Body of pancreas (tissue), 4 donors: Measurements from ENCODE around the gene CEP128. TPM values are rescaled to one million over a fixed set of nuclear protein-coding genes. Genes with fewer than 3 reads are reported as not detected.

ENCODE experiments used
- ATAC-seq: fragments of 150-250 bp; one replicate; pipeline ENCODE4 v1.9.1; 2016
- DNase-seq, 4 donors: peaks; one replicate each; pipeline ENCODE4 v3.0.0-alpha.2; 2019
- H3K27ac ChIP-seq, 4 donors: fragments of 200-600 bp; sonication (generic); 1 replicate in 3 of 4; 2 replicates in 1 of 4; pipeline versions ENCODE4 v1.5.1 to v1.6.1; 2016 to 2019; ENCODE audit warnings: mild to moderate bottlenecking in 1 of 4, mixed read lengths in 1 of 4, moderate library complexity in 1 of 4
- H3K27me3 ChIP-seq, 2 donors: fragments of 200-600 bp; sonication (generic); one replicate each; pipeline ENCODE4 v1.6.0; 2016; ENCODE audit warnings: mild to moderate bottlenecking in 1 of 2
- H3K36me3 ChIP-seq, 2 donors: fragments of 200-600 bp; sonication (generic); replicated peaks in 1 of 2; 2 replicates each; pipeline ENCODE4 v1.5.1; 2016; ENCODE audit warnings: low read depth in 2 of 2; ENCODE audit not compliant: insufficient read depth in 1 of 2
- H3K4me1 ChIP-seq: fragments of 200-600 bp; sonication (generic); one replicate; pipeline ENCODE4 v1.6.0; 2016
- H3K4me3 ChIP-seq, 2 donors: fragments of 200-600 bp; sonication (generic); 1 replicate in 1 of 2; 2 replicates in 1 of 2; pipeline ENCODE4 v1.5.1; 2016 to 2019
- H3K9me3 ChIP-seq, 3 donors: fragments of 200-600 bp; sonication (generic); 1 replicate in 2 of 3; 2 replicates in 1 of 3; pipeline ENCODE4 v1.5.1; 2016
- POLR2A ChIP-seq, 3 donors: fragments of 450-650 bp; IDR thresholded peaks; one replicate each; pipeline ENCODE4 v1.6.1; 2016; ENCODE audit warnings: antibody characterized with exemption in 3 of 3, mild to moderate bottlenecking in 2 of 3
- WGBS, 2 donors: methylation state at CpG; one replicate each; pipeline ENCODE4 v1.1.5; 2017; 5-methylcytosine and 5-hydroxymethylcytosine counted together
- intact Hi-C: fragments of 100-400 bp; cut with DNase I; formaldehyde crosslinking; loops from one replicate; pipeline ENCODE4 v1.15.1; 2023
- total RNA-seq, 2 donors: library from RNA; depleted of rRNA; stranded (reverse); fragments of >200 nt; gene quantifications; one replicate each; pipeline ENCODE4 v1.1.0, GENCODE V29; 2016
- TF ChIP-seq, protein P1 (sequence below), 7 experiments: fragments of 450-650 bp in 4 of 7; fragments of 200-600 bp in 3 of 7; sonication (generic) in 3 of 7; IDR thresholded peaks; one replicate each; pipeline ENCODE4 v1.5.1; 2016 to 2019; ENCODE audit warnings: antibody characterized with exemption in 7 of 7

Gene CEP128
- total RNA-seq, 2 donors from 2014 or later: 7.8 to 14.5 TPM

DNA sequence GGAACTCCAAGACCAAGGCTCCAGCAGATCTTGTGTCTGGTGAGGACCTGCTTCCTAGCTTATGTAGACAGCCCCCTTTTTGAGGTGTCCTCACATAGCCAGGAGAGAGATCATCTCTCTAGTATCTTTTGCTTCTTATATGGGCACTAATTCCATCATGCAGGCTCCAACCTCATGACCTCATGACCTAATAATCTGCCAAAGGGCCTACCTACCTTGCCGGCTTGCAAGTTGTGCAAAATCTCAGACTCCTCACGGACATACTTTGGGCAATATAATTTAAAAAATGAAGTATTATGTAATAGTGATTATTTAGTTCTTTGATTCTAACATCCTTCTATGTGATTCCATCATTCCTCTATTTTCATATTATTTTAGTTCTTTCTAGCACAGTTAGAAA is 397.2 kb downstream of the CEP128 start:
- TF ChIP-seq, protein P1, sequence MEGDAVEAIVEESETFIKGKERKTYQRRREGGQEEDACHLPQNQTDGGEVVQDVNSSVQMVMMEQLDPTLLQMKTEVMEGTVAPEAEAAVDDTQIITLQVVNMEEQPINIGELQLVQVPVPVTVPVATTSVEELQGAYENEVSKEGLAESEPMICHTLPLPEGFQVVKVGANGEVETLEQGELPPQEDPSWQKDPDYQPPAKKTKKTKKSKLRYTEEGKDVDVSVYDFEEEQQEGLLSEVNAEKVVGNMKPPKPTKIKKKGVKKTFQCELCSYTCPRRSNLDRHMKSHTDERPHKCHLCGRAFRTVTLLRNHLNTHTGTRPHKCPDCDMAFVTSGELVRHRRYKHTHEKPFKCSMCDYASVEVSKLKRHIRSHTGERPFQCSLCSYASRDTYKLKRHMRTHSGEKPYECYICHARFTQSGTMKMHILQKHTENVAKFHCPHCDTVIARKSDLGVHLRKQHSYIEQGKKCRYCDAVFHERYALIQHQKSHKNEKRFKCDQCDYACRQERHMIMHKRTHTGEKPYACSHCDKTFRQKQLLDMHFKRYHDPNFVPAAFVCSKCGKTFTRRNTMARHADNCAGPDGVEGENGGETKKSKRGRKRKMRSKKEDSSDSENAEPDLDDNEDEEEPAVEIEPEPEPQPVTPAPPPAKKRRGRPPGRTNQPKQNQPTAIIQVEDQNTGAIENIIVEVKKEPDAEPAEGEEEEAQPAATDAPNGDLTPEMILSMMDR (IDR thresholded peaks at IDR 0.05): no peak
- no peak for TF ChIP-seq POLR2A (IDR thresholded peaks at IDR 0.05)
- WGBS, 2 donors: 67 to 94% methylated on average over 2 of the region's 2 CpGs
- DNase-seq: no peak
- no peaks in the 10 kb centered on the region for H3K9me3 ChIP-seq
- no peak overlapping the region for H3K4me3 ChIP-seq
- H3K36me3 ChIP-seq: no peaks in the 10 kb centered on the region
- no peak overlapping the region for H3K27ac ChIP-seq
- no peak for ATAC-seq
- intact Hi-C loops: no loop called here
- H3K27me3 ChIP-seq: no peaks in the 10 kb centered on the region
- H3K4me1 ChIP-seq: no peaks in the 10 kb centered on the region

DNA sequence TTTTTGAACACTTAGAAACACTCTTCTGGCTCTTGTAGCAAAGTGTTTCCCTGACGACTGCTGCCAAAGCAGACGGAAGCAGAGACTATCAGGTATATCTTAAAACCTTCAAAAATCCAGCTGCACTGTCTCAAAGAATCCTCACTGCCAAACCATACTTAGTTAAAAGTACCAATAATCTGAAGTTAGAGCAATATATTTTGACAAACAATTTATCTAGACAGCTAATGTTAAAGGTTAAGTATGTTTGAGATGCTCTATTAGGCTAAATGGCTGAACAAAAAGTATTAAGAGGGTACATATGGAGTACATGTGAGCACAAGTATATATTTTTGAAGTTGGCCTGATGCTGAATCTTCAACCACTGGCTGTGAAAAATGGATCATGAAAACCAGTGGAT is 398.3 kb downstream of the CEP128 start:
- WGBS, 2 donors: 77 to 78% methylated on average over 2 of the region's 2 CpGs
- ATAC-seq: no peak
- DNase-seq: no peak
- no peak for TF ChIP-seq POLR2A (IDR thresholded peaks at IDR 0.05)
- TF ChIP-seq, protein P1 (IDR thresholded peaks at IDR 0.05): no peak
- H3K4me3 ChIP-seq: no peak overlapping the region
- H3K27me3 ChIP-seq: no peaks in the 10 kb centered on the region
- no peaks in the 10 kb centered on the region for H3K9me3 ChIP-seq
- no peaks in the 10 kb centered on the region for H3K36me3 ChIP-seq
- H3K27ac ChIP-seq: no peak overlapping the region
- H3K4me1 ChIP-seq: no peaks in the 10 kb centered on the region
- intact Hi-C loops: no loop called here

DNA sequence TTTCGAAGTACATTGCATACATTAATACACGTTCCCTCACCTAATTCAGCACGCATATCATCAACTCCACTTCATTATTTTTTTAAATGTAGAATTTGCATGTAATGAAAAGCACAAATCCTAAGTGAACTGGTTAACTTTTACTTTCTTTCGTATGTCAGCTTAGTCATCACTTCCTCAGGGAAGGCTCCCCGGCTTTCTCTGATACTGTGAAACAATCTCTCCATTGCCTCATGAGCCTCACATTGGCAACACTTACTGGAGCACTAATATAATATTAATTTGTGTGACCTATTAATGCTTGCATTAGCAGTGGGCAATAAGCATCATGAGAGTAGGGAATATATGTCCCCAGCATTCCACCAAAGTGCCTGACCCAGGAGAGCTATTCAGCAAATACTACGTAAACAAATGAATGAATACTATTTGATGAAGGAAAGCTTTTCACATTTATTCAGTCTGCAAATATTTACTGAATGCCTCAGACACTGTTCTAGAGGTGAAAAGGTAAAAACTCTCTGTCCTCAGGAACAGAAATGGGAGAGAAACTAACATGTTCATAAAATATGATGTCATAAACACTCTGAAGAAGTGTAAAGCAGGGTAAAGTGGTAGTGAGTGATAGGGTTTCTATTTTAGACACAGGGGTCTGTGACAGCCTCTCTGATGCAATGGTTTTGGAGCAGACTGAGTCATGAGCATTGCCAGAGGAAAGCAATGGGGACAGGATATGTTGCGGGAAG is 402.7 kb downstream of the CEP128 start:
- H3K27ac ChIP-seq: no peak overlapping the region
- TF ChIP-seq, protein P1 (IDR thresholded peaks at IDR 0.05): no peak
- TF ChIP-seq POLR2A (IDR thresholded peaks at IDR 0.05): no peak
- no peaks in the 10 kb centered on the region for H3K36me3 ChIP-seq
- WGBS, 2 donors: 88 to 89% methylated on average over 7 of the region's 7 CpGs
- ATAC-seq (no peak), DNase-seq (no peak)
- no peaks in the 10 kb centered on the region for H3K9me3 ChIP-seq
- no peaks in the 10 kb centered on the region for H3K27me3 ChIP-seq
- H3K4me1 ChIP-seq: no peaks in the 10 kb centered on the region
- H3K4me3 ChIP-seq: no peak overlapping the region
- intact Hi-C loops: no loop called here

DNA sequence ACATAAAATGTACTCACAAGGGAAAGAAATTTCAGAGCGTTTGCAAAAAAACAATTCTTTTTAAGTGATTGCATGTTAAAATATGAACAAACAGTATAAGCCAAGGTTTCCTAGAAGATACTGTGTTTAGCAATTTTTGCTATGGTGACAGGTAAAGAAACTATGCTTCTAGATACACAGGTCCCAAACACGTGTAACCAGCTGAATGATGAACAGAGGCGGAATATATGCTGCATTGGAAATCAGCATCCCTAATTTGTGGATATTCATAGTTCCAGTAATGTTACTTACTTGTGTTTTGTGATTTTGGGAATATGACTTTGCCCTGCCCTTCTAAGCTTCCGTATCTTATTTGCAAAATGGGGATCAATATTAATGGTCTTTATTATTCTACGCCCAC is 403.9 kb downstream of the CEP128 start:
- H3K4me3 ChIP-seq: no peak overlapping the region
- no peaks in the 10 kb centered on the region for H3K4me1 ChIP-seq
- H3K36me3 ChIP-seq: no peaks in the 10 kb centered on the region
- 84% methylated on average over 5 of the region's 5 CpGs for WGBS, 2 donors
- H3K27me3 ChIP-seq: no peaks in the 10 kb centered on the region
- H3K9me3 ChIP-seq: no peaks in the 10 kb centered on the region
- intact Hi-C loops: no loop called here
- DNase-seq (no peak), ATAC-seq (no peak)
- no peak overlapping the region for H3K27ac ChIP-seq
- TF ChIP-seq, protein P1 (IDR thresholded peaks at IDR 0.05): no peak
- TF ChIP-seq POLR2A (IDR thresholded peaks at IDR 0.05): no peak

DNA sequence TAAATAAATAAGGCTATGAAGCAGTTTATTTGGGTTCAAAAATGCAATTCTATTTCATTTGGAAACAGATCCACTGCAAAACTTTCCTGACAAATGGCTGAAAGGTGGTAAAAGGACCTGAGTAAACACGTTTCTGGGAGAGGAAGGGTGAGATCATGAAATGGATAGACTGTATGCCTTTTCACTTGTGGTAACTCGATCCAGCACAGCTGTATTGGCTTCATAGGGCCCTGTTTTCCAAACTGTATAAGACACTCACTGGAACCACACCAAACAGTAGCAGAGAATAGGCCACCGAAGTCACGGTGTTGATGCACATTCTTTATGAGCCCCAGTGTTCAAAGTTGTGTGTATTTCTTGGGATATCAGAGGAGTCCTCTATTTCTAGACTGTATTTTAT is 405.1 kb downstream of the CEP128 start:
- H3K27ac ChIP-seq: no peak overlapping the region
- intact Hi-C loops: no loop called here
- no peaks in the 10 kb centered on the region for H3K4me1 ChIP-seq
- H3K9me3 ChIP-seq: no peaks in the 10 kb centered on the region
- no peaks in the 10 kb centered on the region for H3K36me3 ChIP-seq
- ATAC-seq (no peak), DNase-seq (no peak)
- WGBS, 2 donors: 72 to 80% methylated on average over 4 of the region's 4 CpGs
- no peaks in the 10 kb centered on the region for H3K27me3 ChIP-seq
- H3K4me3 ChIP-seq: no peak overlapping the region
- TF ChIP-seq, protein P1 (IDR thresholded peaks at IDR 0.05): no peak
- TF ChIP-seq POLR2A (IDR thresholded peaks at IDR 0.05): no peak
